HepG2 (cell line): ENCODE results near the gene BCAS3. TPM values are rescaled to one million over a fixed set of nuclear protein-coding genes. Genes with fewer than 3 reads are reported as not detected.

ENCODE experiments used
- ATAC-seq: fragments of 200-7000 bp; cut with Tn5 transposase; 3 replicates; pipeline ENCODE4 v1.9.1; 2020; ENCODE audit warnings: mild to moderate bottlenecking, moderate library complexity
- BruUV-seq: library from RNA; stranded (reverse); fragments of 400-500 nt; replicated peaks from 2 replicates; lab custom pipeline; 2021; lab: Mats Ljungman, UMichigan
- CTCF ChIA-PET: fragments of 300-600 bp; formaldehyde crosslinking; extraction: SDS; loops from one replicate; lab custom pipeline; 2021; ENCODE audit warnings: low total read pairs, inconsistent platforms, low intra/inter-chr PET ratio; lab: Yijun Ruan, JAX
- POLR2A ChIA-PET: fragments of 350-600 bp; sonication (Branson Sonifier 250); formaldehyde crosslinking; loops from one replicate; lab custom pipeline; 2020; ENCODE audit warnings: antibody characterized with exemption, inconsistent platforms; lab: Yijun Ruan, JAX
- DNase-seq: peaks from one replicate; pipeline ENCODE4 v3.0.0-alpha.2; 2015; ENCODE audit warnings: low spot score
- FAIRE-seq: peaks from 3 replicates; lab custom pipeline; 2011; peaks lifted over from hg19 to GRCh38; lab: Jason Lieb, UNC
- H2AFZ ChIP-seq: one replicate; pipeline ENCODE4 v1.6.1; 2011; ENCODE audit warnings: low read length, inconsistent platforms
- H3K27ac ChIP-seq: fragments of 300-600 bp; 3 replicates; pipeline ENCODE4 v1.8.0; 2011; ENCODE audit warnings: mixed run types, mild to moderate bottlenecking, mixed read lengths, low read length, inconsistent platforms; ENCODE audit not compliant: insufficient read depth; ENCODE audit errors: extremely low read length
- H3K27me3 ChIP-seq, 2 experiments: fragments of 200-600 bp in 1 of 2; 2 replicates in 1 of 2; 3 replicates in 1 of 2; pipeline versions ENCODE4 v1.6.0 to v1.8.0; 2011; ENCODE audit warnings: low read length in 2 of 2, mild to moderate bottlenecking in 2 of 2, moderate library complexity in 2 of 2, inconsistent platforms in 1 of 2; ENCODE audit not compliant: insufficient read depth in 2 of 2, control insufficient read depth in 1 of 2
- H3K36me3 ChIP-seq, 2 experiments: fragments of 200-600 bp in 1 of 2; replicated peaks in 1 of 2; 2 replicates in 1 of 2; 3 replicates in 1 of 2; pipeline versions ENCODE4 v1.5.1 to v1.8.0; 2011; ENCODE audit warnings: low read length in 2 of 2, inconsistent platforms in 1 of 2; ENCODE audit not compliant: insufficient read depth in 2 of 2, control insufficient read depth in 1 of 2
- H3K4me1 ChIP-seq: 2 replicates; pipeline ENCODE4 v1.5.1; 2012; ENCODE audit warnings: low read length, inconsistent platforms; ENCODE audit not compliant: insufficient read depth
- H3K4me2 ChIP-seq: 2 replicates; pipeline ENCODE4 v1.6.0; 2011; ENCODE audit warnings: low read depth, low read length, inconsistent platforms
- H3K4me3 ChIP-seq, 3 experiments: fragments of 200-600 bp in 1 of 3; sonication (generic), shearing (Covaris generic) in 1 of 3; replicated peaks in 1 of 3; 2 replicates each; pipeline ENCODE4 v1.5.1; 2011 to 2016; ENCODE audit warnings: low read length in 3 of 3, inconsistent platforms in 2 of 3, low read depth in 2 of 3, mild to moderate bottlenecking in 2 of 3, control low read depth in 1 of 3, mixed read lengths in 1 of 3; ENCODE audit not compliant: insufficient read depth in 1 of 3
- H3K79me2 ChIP-seq: one replicate; pipeline ENCODE4 v1.6.1; 2011; ENCODE audit warnings: low read length, inconsistent platforms; ENCODE audit not compliant: insufficient read depth
- H3K9ac ChIP-seq: 2 replicates; pipeline ENCODE4 v1.6.0; 2011; ENCODE audit warnings: mild to moderate bottlenecking, low read depth, low read length, inconsistent platforms; ENCODE audit not compliant: insufficient read depth
- H3K9me3 ChIP-seq: 2 replicates; pipeline ENCODE4 v1.5.1; 2012; ENCODE audit warnings: mild to moderate bottlenecking, low read length
- H4K20me1 ChIP-seq: 2 replicates; pipeline ENCODE4 v1.6.0; 2011; ENCODE audit warnings: inconsistent platforms, mild to moderate bottlenecking, low read length, moderate library complexity; ENCODE audit not compliant: insufficient read depth
- ATF7 ChIP-seq, 2 experiments: fragments of 450-650 bp in 1 of 2; sonication (generic) in 1 of 2; formaldehyde crosslinking in 1 of 2; IDR thresholded peaks; 2 replicates each; pipeline versions ENCODE4 v1.4.0 to v1.6.1; 2016 to 2020; ENCODE audit warnings: antibody characterized with exemption in 1 of 2, mild to moderate bottlenecking in 1 of 2, missing genetic modification reagents in 1 of 2
- BCL6 ChIP-seq: IDR thresholded peaks from 2 replicates; pipeline ENCODE4 v1.6.1; 2016; ENCODE audit warnings: missing genetic modification reagents, missing compliant biosample characterization
- MAFF ChIP-seq: IDR thresholded peaks from 2 replicates; pipeline ENCODE4 v1.6.1; 2011; ENCODE audit warnings: low read depth, low read length, improper control_type of control experiment
- NCOA5 ChIP-seq: sonication (generic); formaldehyde crosslinking; IDR thresholded peaks from 2 replicates; pipeline ENCODE4 v1.4.0; 2020; ENCODE audit warnings: missing genetic modification reagents
- RARA ChIP-seq: IDR thresholded peaks from 2 replicates; pipeline ENCODE4 v1.6.1; 2016; ENCODE audit warnings: missing genetic modification reagents, missing compliant biosample characterization
- SRY ChIP-seq: sonication (generic); formaldehyde crosslinking; IDR thresholded peaks from 2 replicates; pipeline ENCODE4 v1.8.0; 2022; ENCODE audit warnings: mild to moderate bottlenecking, missing genetic modification reagents
- TGIF2 ChIP-seq: IDR thresholded peaks from 2 replicates; pipeline ENCODE4 v1.6.1; 2016; ENCODE audit warnings: control low read depth, missing compliant biosample characterization
- TP53 ChIP-seq: sonication (generic); formaldehyde crosslinking; conservative IDR thresholded peaks from 2 replicates; pipeline ENCODE4 v1.4.0; 2020; ENCODE audit warnings: missing genetic modification reagents
- ZBTB2 ChIP-seq: sonication (generic); formaldehyde crosslinking; IDR thresholded peaks from 2 replicates; pipeline ENCODE4 v1.8.0; 2022; ENCODE audit warnings: low read depth, missing genetic modification reagents
- ZFP36 ChIP-seq: fragments of 150-350 bp; IDR thresholded peaks from 2 replicates; pipeline ENCODE4 v1.6.1; 2018; ENCODE audit warnings: borderline replicate concordance, low read length, low read depth; ENCODE audit not compliant: partially characterized antibody
- ZNF629 ChIP-seq: sonication (generic); formaldehyde crosslinking; conservative IDR thresholded peaks from 2 replicates; pipeline ENCODE4 v1.5.0; 2020; ENCODE audit warnings: missing genetic modification reagents
- WGBS: methylation state at CpG from one replicate; pipeline ENCODE4 v1.1.6; 2017; ENCODE audit warnings: low lambda C conversion rate; 5-methylcytosine and 5-hydroxymethylcytosine counted together
- in situ Hi-C: cut with HindIII; loops from 2 replicates; pipeline ENCODE4 v1.10.0; 2017; ENCODE audit warnings: low pct_unique_long_range_greater_than_20kb; ENCODE audit not compliant: extremely low pct_ligation_motif_present
- intact Hi-C: fragments of 100-400 bp; cut with micrococcal nuclease; formaldehyde crosslinking; loops from one replicate; pipeline ENCODE4 v1.10.0; 2022; ENCODE audit not compliant: unreplicated experiment
- polyA plus RNA-seq, 8 experiments: library from polyadenylated mRNA; depleted of rRNA in 3 of 8; stranded (reverse) in 7 of 8; unstranded in 1 of 8; fragments of >200 nt; fragmentation: Illumina TruSeq in 4 of 8; extraction: Trizol in 4 of 8; gene quantifications; 2 replicates each; pipeline versions ENCODE4 v1.2.1 to v1.2.3, GENCODE V29; 2011 to 2016; ENCODE audit warnings: low read depth in 4 of 8, missing spikeins in 1 of 8, mixed read lengths in 1 of 8; ENCODE audit not compliant: insufficient read depth in 1 of 8
- total RNA-seq, 5 experiments: library from RNA; depleted of rRNA; stranded (reverse); fragments of >200 nt; fragmentation: Illumina TruSeq; extraction: Trizol; gene quantifications; 2 replicates each; pipeline ENCODE4 v1.2.3, GENCODE V29; 2016; ENCODE audit warnings: low read depth in 1 of 5
- TF ChIP-seq, protein P1 (sequence below): sonication (generic); formaldehyde crosslinking; IDR thresholded peaks from 2 replicates; pipeline ENCODE4 v1.4.0; 2020; ENCODE audit warnings: missing genetic modification reagents

Gene BCAS3
- total and polyA plus RNA-seq, 2 of the 13 experiments (the other 11 are each of a cell fraction or from before 2014, with no cell fraction given): 10.7 to 11.2 TPM

GRCh38 chr17:61345061-61345460 lies 667.4 kb downstream of the BCAS3 start:
- H3K36me3 ChIP-seq: no peaks in the 10 kb centered on the region
- no peak overlapping the region for H3K4me2 ChIP-seq
- no peak overlapping the region for H2AFZ ChIP-seq
- POLR2A ChIA-PET: no interaction called here
- H3K79me2 ChIP-seq: no peaks in the 10 kb centered on the region
- H3K9me3 ChIP-seq: no peaks in the 10 kb centered on the region
- intact Hi-C loops (no loop called here), in situ Hi-C loops (no loop called here)
- CTCF ChIA-PET: no interaction called here
- no peak for TF ChIP-seq NCOA5 (CRISPR knock-in tag)
- TF ChIP-seq TP53 (CRISPR knock-in tag): no peak
- TF ChIP-seq SRY: no peak
- no peak for TF ChIP-seq ZBTB2 (CRISPR knock-in tag)
- no peak for TF ChIP-seq ZFP36
- TF ChIP-seq MAFF: no peak
- no TSS peak for BruUV-seq
- no peak for DNase-seq
- no peak overlapping the region for H3K27ac ChIP-seq
- no peaks in the 10 kb centered on the region for H4K20me1 ChIP-seq
- H3K27me3 ChIP-seq: no peaks in the 10 kb centered on the region
- no peak overlapping the region for H3K4me3 ChIP-seq
- peaks cover 35% of the 10 kb centered on the region for H3K4me1 ChIP-seq
- WGBS: 84% methylated on average over 6 of the region's 6 CpGs
- ATAC-seq: no peak
- FAIRE-seq: no peak
- H3K9ac ChIP-seq: no peak overlapping the region

- H3K4me1 ChIP-seq: peaks cover 25% of the 10 kb centered on the region
- no peaks in the 10 kb centered on the region for H4K20me1 ChIP-seq
- FAIRE-seq: no peak
- WGBS: 63% methylated on average over 7 of the region's 7 CpGs
- intact Hi-C loops: no loop called here
- no peak overlapping the region for H3K4me2 ChIP-seq
- DNase-seq: no peak
- in situ Hi-C loops: no loop called here
- CTCF ChIA-PET: no interaction called here
- TF ChIP-seq, protein P1, sequence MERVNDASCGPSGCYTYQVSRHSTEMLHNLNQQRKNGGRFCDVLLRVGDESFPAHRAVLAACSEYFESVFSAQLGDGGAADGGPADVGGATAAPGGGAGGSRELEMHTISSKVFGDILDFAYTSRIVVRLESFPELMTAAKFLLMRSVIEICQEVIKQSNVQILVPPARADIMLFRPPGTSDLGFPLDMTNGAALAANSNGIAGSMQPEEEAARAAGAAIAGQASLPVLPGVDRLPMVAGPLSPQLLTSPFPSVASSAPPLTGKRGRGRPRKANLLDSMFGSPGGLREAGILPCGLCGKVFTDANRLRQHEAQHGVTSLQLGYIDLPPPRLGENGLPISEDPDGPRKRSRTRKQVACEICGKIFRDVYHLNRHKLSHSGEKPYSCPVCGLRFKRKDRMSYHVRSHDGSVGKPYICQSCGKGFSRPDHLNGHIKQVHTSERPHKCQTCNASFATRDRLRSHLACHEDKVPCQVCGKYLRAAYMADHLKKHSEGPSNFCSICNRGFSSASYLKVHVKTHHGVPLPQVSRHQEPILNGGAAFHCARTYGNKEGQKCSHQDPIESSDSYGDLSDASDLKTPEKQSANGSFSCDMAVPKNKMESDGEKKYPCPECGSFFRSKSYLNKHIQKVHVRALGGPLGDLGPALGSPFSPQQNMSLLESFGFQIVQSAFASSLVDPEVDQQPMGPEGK (CRISPR knock-in tag): no peak
- TF ChIP-seq ATF7 (IDR thresholded peaks at IDR 0.05) (peak; percentile 82), ATF7 (CRISPR knock-in tag; IDR thresholded peaks at IDR 0.05) (no peak), TGIF2 (CRISPR knock-in tag) (no peak), RARA (CRISPR knock-in tag) (peak; percentile 71), BCL6 (CRISPR knock-in tag) (peak; percentile 80), ZNF629 (peak; percentile 62; the same call in 1 of the 2 replicates)
- H3K4me3 ChIP-seq: no peak overlapping the region
- no peak overlapping the region for H2AFZ ChIP-seq
- H3K9me3 ChIP-seq: no peaks in the 10 kb centered on the region
- BruUV-seq: no TSS peak
- H3K36me3 ChIP-seq: no peaks in the 10 kb centered on the region
- no peaks in the 10 kb centered on the region for H3K27me3 ChIP-seq
- POLR2A ChIA-PET: no interaction called here
- H3K79me2 ChIP-seq: no peaks in the 10 kb centered on the region
- H3K27ac ChIP-seq: no peak overlapping the region
- no peak for ATAC-seq
- no peak overlapping the region for H3K9ac ChIP-seq
Measured at GRCh38 chr17:61345825-61346666, 668.4 kb downstream of the BCAS3 start.
